Mucosa of gallbladder (tissue), 1 donor: ENCODE measurements around the gene FAM193A. TPM values are rescaled to one million over a fixed set of nuclear protein-coding genes. Genes with fewer than 3 reads are reported as not detected.
"Not testable (repeated sequence)": the region's sequence is repeated elsewhere in the genome, so short reads cannot be mapped to it uniquely, and the experiment has no call there.

Experiments
- DNase-seq: peaks from one replicate; pipeline ENCODE4 v3.0.0-alpha.2; 2020; ENCODE audit warnings: low spot score
- total RNA-seq: library from RNA; stranded (reverse); gene quantifications from one replicate; pipeline ENCODE4 v1.2.1, GENCODE V29; 2021
- donor health status: DM: no; HTN: no; CAD: no.

Gene FAM193A
- total RNA-seq, 1 donor from 2014 or later: 31.4 TPM

- no peak for DNase-seq
Observed at GRCh38 chr4:2574863-2575262, 38.4 kb downstream of the FAM193A start.

GRCh38 chr4:2576290-2576689 is 39.8 kb downstream of the FAM193A start:
- DNase-seq: no peak

GRCh38 chr4:2578106-2578505 is 41.7 kb downstream of the FAM193A start:
- no peak for DNase-seq

- DNase-seq: no peak
Observed at GRCh38 chr4:2579910-2580309, 43.5 kb downstream of the FAM193A start.

- no peak for DNase-seq
Observed at GRCh38 chr4:2583092-2583491, 46.6 kb downstream of the FAM193A start.

GRCh38 chr4:2583517-2583916 is 47.1 kb downstream of the FAM193A start:
- no peak for DNase-seq

GRCh38 chr4:2586502-2586901 is 50.1 kb downstream of the FAM193A start:
- no peak for DNase-seq

GRCh38 chr4:2587213-2587823 is 50.9 kb downstream of the FAM193A start:
- no peak for DNase-seq

GRCh38 chr4:2588259-2588658 is 51.8 kb downstream of the FAM193A start:
- no peak for DNase-seq

- DNase-seq: no peak
Observed at GRCh38 chr4:2591189-2591588, 54.7 kb downstream of the FAM193A start.

GRCh38 chr4:2592014-2592413 is 55.6 kb downstream of the FAM193A start:
- DNase-seq: not testable (repeated sequence)

- no peak for DNase-seq
Observed at GRCh38 chr4:2592572-2592971, 56.1 kb downstream of the FAM193A start.

- no peak for DNase-seq
Observed at GRCh38 chr4:2593003-2593402, 56.6 kb downstream of the FAM193A start.

GRCh38 chr4:2595436-2595835 is 59.0 kb downstream of the FAM193A start:
- DNase-seq: no peak

- no peak for DNase-seq
Observed at GRCh38 chr4:2595952-2596552, 59.6 kb downstream of the FAM193A start.

- no peak for DNase-seq
Observed at GRCh38 chr4:2596611-2597010, 60.2 kb downstream of the FAM193A start.

- no peak for DNase-seq
Observed at GRCh38 chr4:2598511-2599303, 62.3 kb downstream of the FAM193A start.

GRCh38 chr4:2599304-2599654 is 62.8 kb downstream of the FAM193A start:
- DNase-seq: no peak

- DNase-seq: no peak
Observed at GRCh38 chr4:2600878-2601277, 64.4 kb downstream of the FAM193A start.

GRCh38 chr4:2604614-2605013 is 68.2 kb downstream of the FAM193A start:
- DNase-seq: no peak

- no peak for DNase-seq
Observed at GRCh38 chr4:2606960-2607506, 70.6 kb downstream of the FAM193A start.

- DNase-seq: no peak
Observed at GRCh38 chr4:2607822-2608221, 71.4 kb downstream of the FAM193A start.

GRCh38 chr4:2608291-2608690 is 71.8 kb downstream of the FAM193A start:
- no peak for DNase-seq
